BJ (cell line): ENCODE results near the gene FUZ. TPM values are rescaled to one million over a fixed set of nuclear protein-coding genes. Genes with fewer than 3 reads are reported as not detected.

Experiments
- CTCF ChIA-PET: fragments of 350-600 bp; formaldehyde crosslinking; extraction: SDS; loops from one replicate; lab custom pipeline; 2021; ENCODE audit warnings: antibody characterized with exemption, inconsistent platforms; lab: Yijun Ruan, JAX
- POLR2A ChIA-PET: fragments of 300-600 bp; sonication (Branson Sonifier 250); formaldehyde crosslinking; extraction: SDS; loops from one replicate; lab custom pipeline; 2021; ENCODE audit warnings: antibody characterized with exemption; lab: Charles Lee
- DNase-seq: peaks from one replicate; pipeline ENCODE4 v3.0.0-alpha.2; 2011; ENCODE audit warnings: low read depth
- H3K27me3 ChIP-seq: 2 replicates; pipeline ENCODE4 v1.6.0; 2011; ENCODE audit warnings: low read length; ENCODE audit not compliant: control insufficient read depth, insufficient read depth
- H3K36me3 ChIP-seq: 2 replicates; pipeline ENCODE4 v1.5.1; 2011; ENCODE audit warnings: low read length; ENCODE audit not compliant: control insufficient read depth, insufficient read depth
- H3K4me3 ChIP-seq: 2 replicates; pipeline ENCODE4 v1.5.1; 2011; ENCODE audit warnings: low read depth, mild to moderate bottlenecking, control low read depth, low read length
- polyA plus RNA-seq: library from polyadenylated mRNA; depleted of rRNA; stranded (reverse); fragments of >200 nt; gene quantifications from 2 replicates; pipeline ENCODE4 v1.2.3, GENCODE V29; 2011
- TF ChIP-seq, protein P1 (sequence below): IDR thresholded peaks from 2 replicates; pipeline ENCODE4 v1.5.1; 2011; ENCODE audit warnings: low read depth, mild to moderate bottlenecking, control low read depth, inconsistent platforms, low read length, moderate library complexity; ENCODE audit not compliant: insufficient read depth

The FUZ gene
- polyA plus RNA-seq, 1 experiment, result 14.3 TPM

DNA sequence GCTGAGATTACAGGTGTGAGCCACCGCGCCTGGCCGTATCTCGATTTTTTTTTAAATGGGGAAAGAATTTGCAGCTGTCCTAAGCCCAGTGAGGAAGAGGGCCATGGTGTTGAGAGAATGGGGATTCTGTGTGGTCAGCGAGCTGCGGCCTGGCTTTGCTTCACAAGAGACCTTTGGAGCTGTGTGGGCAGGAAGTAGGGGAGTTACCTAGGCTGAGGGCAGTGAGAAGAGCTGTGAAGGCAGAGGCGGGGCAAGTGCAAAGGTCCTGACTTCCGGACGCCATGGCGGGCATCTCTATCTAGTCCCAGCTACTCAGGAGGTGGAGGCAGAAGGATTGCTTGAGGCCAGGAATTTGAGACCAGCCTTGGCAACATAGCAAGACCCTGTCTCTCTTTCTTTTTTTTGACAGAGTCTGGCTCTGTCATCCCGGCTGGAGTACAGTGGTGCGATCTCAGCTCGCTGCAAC, 41.4 kb downstream of the FUZ start:
- TF ChIP-seq, protein P1, sequence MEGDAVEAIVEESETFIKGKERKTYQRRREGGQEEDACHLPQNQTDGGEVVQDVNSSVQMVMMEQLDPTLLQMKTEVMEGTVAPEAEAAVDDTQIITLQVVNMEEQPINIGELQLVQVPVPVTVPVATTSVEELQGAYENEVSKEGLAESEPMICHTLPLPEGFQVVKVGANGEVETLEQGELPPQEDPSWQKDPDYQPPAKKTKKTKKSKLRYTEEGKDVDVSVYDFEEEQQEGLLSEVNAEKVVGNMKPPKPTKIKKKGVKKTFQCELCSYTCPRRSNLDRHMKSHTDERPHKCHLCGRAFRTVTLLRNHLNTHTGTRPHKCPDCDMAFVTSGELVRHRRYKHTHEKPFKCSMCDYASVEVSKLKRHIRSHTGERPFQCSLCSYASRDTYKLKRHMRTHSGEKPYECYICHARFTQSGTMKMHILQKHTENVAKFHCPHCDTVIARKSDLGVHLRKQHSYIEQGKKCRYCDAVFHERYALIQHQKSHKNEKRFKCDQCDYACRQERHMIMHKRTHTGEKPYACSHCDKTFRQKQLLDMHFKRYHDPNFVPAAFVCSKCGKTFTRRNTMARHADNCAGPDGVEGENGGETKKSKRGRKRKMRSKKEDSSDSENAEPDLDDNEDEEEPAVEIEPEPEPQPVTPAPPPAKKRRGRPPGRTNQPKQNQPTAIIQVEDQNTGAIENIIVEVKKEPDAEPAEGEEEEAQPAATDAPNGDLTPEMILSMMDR, result no peak
- H3K4me3 ChIP-seq, result no peak overlapping the region
- H3K36me3 ChIP-seq, result peaks cover 13% of the 10 kb centered on the region
- ChIA-PET CTCF (no interaction called here), POLR2A (no interaction called here)
- DNase-seq, result no peak
- H3K27me3 ChIP-seq, result no peaks in the 10 kb centered on the region

DNA sequence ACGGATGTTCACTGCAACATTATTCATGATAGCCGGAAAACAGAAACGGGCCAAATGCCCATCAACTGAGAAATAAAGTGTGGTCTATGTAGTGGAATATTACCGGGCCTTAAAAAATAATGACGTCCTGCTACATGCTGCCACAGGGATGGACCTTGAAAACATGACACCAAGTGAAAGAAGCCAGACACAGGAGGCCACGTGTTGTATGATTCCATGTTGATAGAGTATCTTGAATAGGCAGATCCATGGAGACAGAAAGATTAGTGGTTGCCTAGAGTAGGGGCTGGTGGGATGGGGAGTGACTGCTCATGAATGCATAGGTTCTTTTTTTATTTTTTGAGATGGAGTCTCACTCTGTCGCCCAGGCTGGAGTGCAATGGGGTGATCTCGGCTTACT, 42.6 kb downstream of the FUZ start:
- CTCF ChIA-PET, result no interaction called here
- no peak for DNase-seq
- TF ChIP-seq, protein P1, result no peak
- Histone ChIP-seq H3K27me3 (no peaks in the 10 kb centered on the region), H3K4me3 (no peak overlapping the region), H3K36me3 (peaks cover 8% of the 10 kb centered on the region)
- POLR2A ChIA-PET, result interaction anchor here (0.7 kb wide), 1 partner anchor 159 kb away, joined by 35 read pairs; no protein-coding TSS in a partner anchor

GRCh38 chr19:49767967-49768581, 45.0 kb downstream of the FUZ start:
- POLR2A ChIA-PET, result no interaction called here

GRCh38 chr19:49767381-49767780, 45.7 kb downstream of the FUZ start:
- Histone ChIP-seq H3K27me3 (no peaks in the 10 kb centered on the region), H3K4me3 (peak overlapping the region; percentile 93), H3K36me3 (peaks cover 5% of the 10 kb centered on the region)
- ChIA-PET POLR2A (no interaction called here), CTCF (interaction anchor here (1.0 kb wide), 2 partner anchors 53 to 95 kb away, joined by 3 to 4 read pairs; no protein-coding TSS in a partner anchor)
- TF ChIP-seq, protein P1, result no peak
- no peak for DNase-seq

More at GRCh38 chr19:49767967-49768581, 45.0 kb downstream of the FUZ start:
- Histone ChIP-seq H3K36me3 (peaks cover 5% of the 10 kb centered on the region), H3K4me3 (peak overlapping the region; percentile 93), H3K27me3 (no peaks in the 10 kb centered on the region)
- CTCF ChIA-PET, result interaction anchor here (1.0 kb wide), 1 partner anchor 54 kb away, joined by 3 read pairs; no protein-coding TSS in a partner anchor
- no peak for DNase-seq
- TF ChIP-seq, protein P1, result no peak

GRCh38 chr19:49766930-49767299, 46.2 kb downstream of the FUZ start, which contains the start of gene AP2A1:
TSS of gene AP2A1 (plus strand) at chr19:49767001. CDS start at chr19:49767134, 133 bp downstream.
- DNase-seq, result no peak
- H3K36me3 ChIP-seq, result peaks cover 5% of the 10 kb centered on the region
- ChIA-PET CTCF (interaction anchor here (1.0 to 2.1 kb wide), 2 partner anchors 49 to 94 kb away, joined by 4 to 7 read pairs; no protein-coding TSS in a partner anchor), POLR2A (interaction anchor here (0.6 to 0.9 kb wide), 3 partner anchors 9 to 122 kb away, joined by 4 to 5 read pairs (median 4); no protein-coding TSS in a partner anchor)
- H3K4me3 ChIP-seq, result peak within 1 kb of the TSS; percentile 93
- H3K27me3 ChIP-seq, result no peaks in the 10 kb centered on the region
- TF ChIP-seq, protein P1, result no peak
